Measurements from ENCODE around the gene CSTF1. TPM values are rescaled to one million over a fixed set of nuclear protein-coding genes. Genes with fewer than 3 reads are reported as not detected.

The CSTF1 gene
- polyA plus RNA-seq, 4 donors: 9.2 to 28.2 (median 11.3) TPM

- FAIRE-seq: no peak
- H3K27ac ChIP-seq (ENCODE audit: low read depth in 1 of 3, low read length in 2 of 3): no peak overlapping the region
- H3K27me3 ChIP-seq (ENCODE audit: control insufficient read depth in 3 of 3, insufficient read depth in 3 of 3, low read length in 3 of 3): no peaks in the 10 kb centered on the region
- H3K36me3 ChIP-seq (ENCODE audit: control insufficient read depth in 3 of 3, insufficient read depth in 2 of 3, low read depth in 1 of 3, low read length in 3 of 3): no peaks in the 10 kb centered on the region
- H3K4me1 ChIP-seq (ENCODE audit: control insufficient read depth in 3 of 3, insufficient read depth in 2 of 3, low read depth in 1 of 3, low read length in 2 of 3): no peaks in the 10 kb centered on the region
- H3K4me3 ChIP-seq (ENCODE audit: low read depth in 1 of 3, low read length in 3 of 3): no peak overlapping the region
- H3K9me3 ChIP-seq (ENCODE audit: control insufficient read depth in 2 of 2, insufficient read depth in 1 of 2, low read depth in 1 of 2, low read length in 1 of 2): no peaks in the 10 kb centered on the region
- DNase-seq: no peak
These were observed 54.8 kb downstream of the CSTF1 start for GRCh38 chr20:56447227-56447626.

GRCh38 chr20:56449459-56449858 lies 57.0 kb downstream of the CSTF1 start:
- FAIRE-seq (no peak), DNase-seq (no peak)
- H3K36me3 ChIP-seq (ENCODE audit: control insufficient read depth in 3 of 3, insufficient read depth in 2 of 3, low read depth in 1 of 3, low read length in 3 of 3): no peaks in the 10 kb centered on the region
- H3K27me3 ChIP-seq (ENCODE audit: control insufficient read depth in 3 of 3, insufficient read depth in 3 of 3, low read length in 3 of 3): no peaks in the 10 kb centered on the region
- no peak overlapping the region for H3K4me3 ChIP-seq (ENCODE audit: low read depth in 1 of 3, low read length in 3 of 3)
- no peaks in the 10 kb centered on the region for H3K4me1 ChIP-seq (ENCODE audit: control insufficient read depth in 3 of 3, insufficient read depth in 2 of 3, low read depth in 1 of 3, low read length in 2 of 3)
- no peak overlapping the region for H3K27ac ChIP-seq (ENCODE audit: low read depth in 1 of 3, low read length in 2 of 3)
- WGBS, 3 donors: 82 to 90% (median 89%) methylated on average over 5 of the region's 5 CpGs
- H3K9me3 ChIP-seq (ENCODE audit: control insufficient read depth in 2 of 2, insufficient read depth in 1 of 2, low read depth in 1 of 2, low read length in 1 of 2): no peaks in the 10 kb centered on the region

- no peaks in the 10 kb centered on the region for H3K9me3 ChIP-seq (ENCODE audit: control insufficient read depth in 2 of 2, insufficient read depth in 1 of 2, low read depth in 1 of 2, low read length in 1 of 2)
- FAIRE-seq (no peak), DNase-seq (no peak)
- H3K36me3 ChIP-seq (ENCODE audit: control insufficient read depth in 3 of 3, insufficient read depth in 2 of 3, low read depth in 1 of 3, low read length in 3 of 3): no peaks in the 10 kb centered on the region
- no peaks in the 10 kb centered on the region for H3K27me3 ChIP-seq (ENCODE audit: control insufficient read depth in 3 of 3, insufficient read depth in 3 of 3, low read length in 3 of 3)
- H3K4me1 ChIP-seq (ENCODE audit: control insufficient read depth in 3 of 3, insufficient read depth in 2 of 3, low read depth in 1 of 3, low read length in 2 of 3): no peaks in the 10 kb centered on the region
- WGBS, 3 donors: 71 to 81% (median 76%) methylated on average over 13 of the region's 13 CpGs
- H3K4me3 ChIP-seq (ENCODE audit: low read depth in 1 of 3, low read length in 3 of 3): no peak overlapping the region
- H3K27ac ChIP-seq (ENCODE audit: low read depth in 1 of 3, low read length in 2 of 3): no peak overlapping the region
These were observed 58.8 kb downstream of the CSTF1 start for GRCh38 chr20:56451056-56451765.

DNA sequence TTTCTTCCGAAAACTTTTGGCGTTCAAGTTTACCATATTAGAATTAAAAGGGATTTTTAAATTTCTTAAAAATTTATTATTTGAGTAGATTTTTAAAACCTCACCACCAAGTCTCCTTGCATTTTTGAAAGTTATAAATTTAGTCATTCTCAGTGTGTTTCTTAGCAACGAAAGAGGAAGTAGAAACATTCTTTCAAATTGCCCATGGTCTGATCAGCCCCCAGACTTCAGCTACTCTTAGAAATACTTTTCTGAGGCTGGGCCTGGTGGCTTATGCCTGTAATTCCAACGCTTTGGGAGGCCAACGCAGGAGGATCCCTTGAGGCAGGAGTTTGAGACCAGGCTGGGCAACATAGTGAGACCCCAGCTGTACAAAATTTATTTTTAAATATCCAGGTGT lies 60.9 kb downstream of the CSTF1 start:
- H3K4me3 ChIP-seq (ENCODE audit: low read depth in 1 of 3, low read length in 3 of 3): no peak overlapping the region
- H3K36me3 ChIP-seq (ENCODE audit: control insufficient read depth in 3 of 3, insufficient read depth in 2 of 3, low read depth in 1 of 3, low read length in 3 of 3): no peaks in the 10 kb centered on the region
- FAIRE-seq (no peak), DNase-seq (no peak)
- WGBS, 3 donors: 77 to 83% (median 78%) methylated on average over 5 of the region's 5 CpGs
- H3K9me3 ChIP-seq (ENCODE audit: control insufficient read depth in 2 of 2, insufficient read depth in 1 of 2, low read depth in 1 of 2, low read length in 1 of 2): no peaks in the 10 kb centered on the region
- H3K27ac ChIP-seq (ENCODE audit: low read depth in 1 of 3, low read length in 2 of 3): no peak overlapping the region
- H3K4me1 ChIP-seq (ENCODE audit: control insufficient read depth in 3 of 3, insufficient read depth in 2 of 3, low read depth in 1 of 3, low read length in 2 of 3): no peaks in the 10 kb centered on the region
- no peaks in the 10 kb centered on the region for H3K27me3 ChIP-seq (ENCODE audit: control insufficient read depth in 3 of 3, insufficient read depth in 3 of 3, low read length in 3 of 3)

DNA sequence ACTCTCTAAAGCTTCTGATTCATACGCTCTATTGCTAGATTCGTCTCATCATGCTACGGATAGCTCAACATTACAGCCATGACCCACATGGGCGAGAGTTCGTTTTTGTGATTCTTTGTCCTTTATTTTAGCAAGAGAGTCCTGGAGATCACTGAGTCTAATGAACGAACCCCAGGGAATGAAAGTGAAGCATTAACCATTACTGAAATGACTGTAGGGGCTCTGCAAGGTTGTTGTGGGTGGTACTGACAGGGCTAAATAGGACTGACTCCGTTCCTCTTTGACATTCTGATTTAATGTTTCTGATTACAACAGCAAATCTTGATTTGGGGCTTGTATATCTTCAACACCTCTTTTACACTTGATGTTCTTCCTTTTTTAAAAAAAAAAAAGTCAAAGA lies 62.3 kb downstream of the CSTF1 start:
- FAIRE-seq (no peak), DNase-seq (no peak)
- no peaks in the 10 kb centered on the region for H3K9me3 ChIP-seq (ENCODE audit: control insufficient read depth in 2 of 2, insufficient read depth in 1 of 2, low read depth in 1 of 2, low read length in 1 of 2)
- H3K27ac ChIP-seq (ENCODE audit: low read depth in 1 of 3, low read length in 2 of 3): no peak overlapping the region
- no peaks in the 10 kb centered on the region for H3K4me1 ChIP-seq (ENCODE audit: control insufficient read depth in 3 of 3, insufficient read depth in 2 of 3, low read depth in 1 of 3, low read length in 2 of 3)
- 77 to 84% (median 79%) methylated on average over 7 of the region's 7 CpGs for WGBS, 3 donors
- no peaks in the 10 kb centered on the region for H3K36me3 ChIP-seq (ENCODE audit: control insufficient read depth in 3 of 3, insufficient read depth in 2 of 3, low read depth in 1 of 3, low read length in 3 of 3)
- no peak overlapping the region for H3K4me3 ChIP-seq (ENCODE audit: low read depth in 1 of 3, low read length in 3 of 3)
- no peaks in the 10 kb centered on the region for H3K27me3 ChIP-seq (ENCODE audit: control insufficient read depth in 3 of 3, insufficient read depth in 3 of 3, low read length in 3 of 3)

Other genes starting within 250 kb of the CSTF1 start
- gene MC3R, start 143.9 kb upstream of the CSTF1 start, polyA plus RNA-seq: not detected
- gene FAM210B, start 33.7 kb upstream of the CSTF1 start, polyA plus RNA-seq: 10 to 100 TPM; 18.1 to 44.6 (median 21.7) TPM
- 10 to 100 TPM in 3 of 4 donors, 1 to 10 TPM in 1; 4.3 to 26.6 (median 13.6) TPM for gene AURKA, start 430 bp upstream of the CSTF1 start, polyA plus RNA-seq
- gene CASS4, start 19.6 kb downstream of the CSTF1 start, polyA plus RNA-seq: 1 to 10 TPM in 2 of 4 donors, under 1 TPM in 1, not detected in 1; 0.70 to 1.5 (median 1.1) TPM
- 10 to 100 TPM; 70.2 to 83.5 (median 78.4) TPM for gene RTF2, start 76.0 kb downstream of the CSTF1 start, polyA plus RNA-seq
- under 1 TPM in 2 of 4 donors, not detected in 2; 0.22 to 0.32 TPM for gene FAM209A, start 132.1 kb downstream of the CSTF1 start, polyA plus RNA-seq
- gene FAM209B, start 140.6 kb downstream of the CSTF1 start, polyA plus RNA-seq: 1 to 10 TPM in 1 of 4 donors, under 1 TPM in 2, not detected in 1; 0.27 to 1.9 (median 0.31) TPM
- gene TFAP2C, start 236.7 kb downstream of the CSTF1 start, polyA plus RNA-seq: under 1 TPM in 2 of 4 donors, not detected in 2; 0.04 to 0.18 TPM